WERI-Rb-1 (cell line): ENCODE results near the gene TARM1.
"Not testable (repeated sequence)": the region's sequence is repeated elsewhere in the genome, so short reads cannot be mapped to it uniquely, and the experiment has no call there.

Experiments used
- DNase-seq: peaks from one replicate; pipeline ENCODE4 v3.0.0-alpha.2; 2020
- H3K27ac ChIP-seq: fragments of 250-450 bp; sonication (Bioruptor Pico); 2 replicates; pipeline ENCODE4 v1.5.1; 2020; ENCODE audit warnings: mild to moderate bottlenecking, moderate library complexity
- H3K27me3 ChIP-seq: fragments of 250-450 bp; sonication (Bioruptor Pico); 2 replicates; pipeline ENCODE4 v1.5.1; 2021; ENCODE audit warnings: mild to moderate bottlenecking, low read depth, moderate library complexity; ENCODE audit not compliant: insufficient read depth, severe bottlenecking
- H3K36me3 ChIP-seq: fragments of 250-450 bp; sonication (Bioruptor Pico); 2 replicates; pipeline ENCODE4 v1.5.1; 2020; ENCODE audit warnings: mild to moderate bottlenecking, moderate library complexity
- H3K4me3 ChIP-seq: 2 replicates; pipeline ENCODE4 v1.5.1; 2011; ENCODE audit warnings: low read depth, mild to moderate bottlenecking, control low read depth, low read length
- H3K9me3 ChIP-seq: fragments of 250-450 bp; sonication (Bioruptor Pico); 2 replicates; pipeline ENCODE4 v1.5.1; 2021; ENCODE audit warnings: mild to moderate bottlenecking, moderate library complexity; ENCODE audit not compliant: severe bottlenecking
- TF ChIP-seq, protein P1 (sequence below): IDR thresholded peaks from 2 replicates; pipeline ENCODE4 v1.5.1; 2011; ENCODE audit warnings: low read depth, mild to moderate bottlenecking, control low read depth, inconsistent platforms, low read length

TARM1 gene

DNA sequence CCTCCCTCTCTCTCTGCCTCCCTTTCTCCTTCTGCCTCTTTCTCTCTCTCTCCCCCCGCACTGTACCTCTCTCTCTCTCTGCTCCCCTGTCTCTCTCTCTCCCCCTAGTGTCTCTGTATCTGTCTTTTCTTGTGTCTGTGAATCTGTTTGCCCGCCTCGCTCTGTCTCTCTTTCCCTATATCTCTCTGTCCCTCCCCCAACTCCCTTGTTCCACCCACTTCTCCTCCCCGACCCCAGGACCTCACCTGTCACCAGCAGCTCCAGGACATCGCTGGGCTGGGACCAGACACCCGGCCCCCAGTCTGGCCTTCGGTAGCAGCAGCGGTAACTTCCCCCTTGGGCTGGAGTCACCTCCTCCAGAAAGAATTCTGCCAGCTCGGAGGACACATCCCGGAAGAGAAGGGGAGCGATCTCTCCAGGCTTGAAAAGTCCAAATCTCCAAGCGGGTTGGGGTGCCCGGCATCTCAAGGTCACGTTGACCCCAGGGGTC is 15.5 kb upstream of the TARM1 start:
- Histone ChIP-seq H3K36me3 (no peaks in the 10 kb centered on the region), H3K9me3 (peaks cover 3% of the 10 kb centered on the region), H3K27ac (no peak overlapping the region), H3K4me3 (no peak overlapping the region; the same call in 1 of the 2 replicates), H3K27me3 (peaks cover 47% of the 10 kb centered on the region)
- TF ChIP-seq, protein P1, sequence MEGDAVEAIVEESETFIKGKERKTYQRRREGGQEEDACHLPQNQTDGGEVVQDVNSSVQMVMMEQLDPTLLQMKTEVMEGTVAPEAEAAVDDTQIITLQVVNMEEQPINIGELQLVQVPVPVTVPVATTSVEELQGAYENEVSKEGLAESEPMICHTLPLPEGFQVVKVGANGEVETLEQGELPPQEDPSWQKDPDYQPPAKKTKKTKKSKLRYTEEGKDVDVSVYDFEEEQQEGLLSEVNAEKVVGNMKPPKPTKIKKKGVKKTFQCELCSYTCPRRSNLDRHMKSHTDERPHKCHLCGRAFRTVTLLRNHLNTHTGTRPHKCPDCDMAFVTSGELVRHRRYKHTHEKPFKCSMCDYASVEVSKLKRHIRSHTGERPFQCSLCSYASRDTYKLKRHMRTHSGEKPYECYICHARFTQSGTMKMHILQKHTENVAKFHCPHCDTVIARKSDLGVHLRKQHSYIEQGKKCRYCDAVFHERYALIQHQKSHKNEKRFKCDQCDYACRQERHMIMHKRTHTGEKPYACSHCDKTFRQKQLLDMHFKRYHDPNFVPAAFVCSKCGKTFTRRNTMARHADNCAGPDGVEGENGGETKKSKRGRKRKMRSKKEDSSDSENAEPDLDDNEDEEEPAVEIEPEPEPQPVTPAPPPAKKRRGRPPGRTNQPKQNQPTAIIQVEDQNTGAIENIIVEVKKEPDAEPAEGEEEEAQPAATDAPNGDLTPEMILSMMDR: no peak
- no peak for DNase-seq

DNA sequence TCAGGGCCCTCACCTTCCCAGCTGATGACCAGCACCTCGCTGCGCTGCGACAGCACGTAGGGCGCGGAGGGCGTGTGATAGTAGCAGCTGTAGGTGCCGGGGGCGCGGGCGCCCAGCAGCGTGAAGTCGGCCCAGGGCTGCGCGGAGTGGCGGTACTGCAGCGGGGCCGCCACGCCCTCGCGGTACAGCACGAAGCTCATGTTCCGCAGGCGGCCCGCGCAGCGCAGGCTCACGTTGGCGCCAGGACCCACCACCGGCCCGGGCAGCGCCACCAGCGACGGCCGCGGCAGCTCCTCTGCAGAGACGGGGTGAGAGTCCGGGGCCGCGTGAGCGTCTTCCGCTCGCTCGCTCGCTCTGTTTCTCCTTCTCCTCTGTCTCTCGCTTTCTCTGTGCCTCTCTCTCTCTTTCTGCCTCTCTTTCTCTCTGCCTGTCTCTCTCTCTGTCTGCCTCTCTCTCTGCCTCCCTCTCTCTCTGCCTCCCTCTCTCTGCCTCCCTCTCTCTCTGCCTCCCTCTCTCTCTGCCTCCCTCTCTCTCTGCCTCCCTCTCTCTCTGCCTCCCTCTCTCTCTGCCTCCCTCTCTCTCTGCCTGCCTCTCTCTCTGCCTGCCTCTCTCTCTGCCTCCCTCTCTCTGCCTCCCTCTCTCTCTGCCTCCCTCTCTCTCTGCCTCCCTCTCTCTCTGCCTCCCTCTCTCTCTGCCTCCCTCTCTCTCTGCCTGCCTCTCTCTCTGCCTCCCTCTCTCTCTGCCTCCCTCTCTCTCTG is 14.9 kb upstream of the TARM1 start:
- not testable (repeated sequence) for H3K36me3 ChIP-seq, H3K27ac ChIP-seq, H3K9me3 ChIP-seq
- Histone ChIP-seq H3K27me3 (peaks cover 49% of the 10 kb centered on the region), H3K4me3 (peak overlapping the region; percentile 12; the same call in 1 of the 2 replicates)
- DNase-seq: peak; percentile 34

DNA sequence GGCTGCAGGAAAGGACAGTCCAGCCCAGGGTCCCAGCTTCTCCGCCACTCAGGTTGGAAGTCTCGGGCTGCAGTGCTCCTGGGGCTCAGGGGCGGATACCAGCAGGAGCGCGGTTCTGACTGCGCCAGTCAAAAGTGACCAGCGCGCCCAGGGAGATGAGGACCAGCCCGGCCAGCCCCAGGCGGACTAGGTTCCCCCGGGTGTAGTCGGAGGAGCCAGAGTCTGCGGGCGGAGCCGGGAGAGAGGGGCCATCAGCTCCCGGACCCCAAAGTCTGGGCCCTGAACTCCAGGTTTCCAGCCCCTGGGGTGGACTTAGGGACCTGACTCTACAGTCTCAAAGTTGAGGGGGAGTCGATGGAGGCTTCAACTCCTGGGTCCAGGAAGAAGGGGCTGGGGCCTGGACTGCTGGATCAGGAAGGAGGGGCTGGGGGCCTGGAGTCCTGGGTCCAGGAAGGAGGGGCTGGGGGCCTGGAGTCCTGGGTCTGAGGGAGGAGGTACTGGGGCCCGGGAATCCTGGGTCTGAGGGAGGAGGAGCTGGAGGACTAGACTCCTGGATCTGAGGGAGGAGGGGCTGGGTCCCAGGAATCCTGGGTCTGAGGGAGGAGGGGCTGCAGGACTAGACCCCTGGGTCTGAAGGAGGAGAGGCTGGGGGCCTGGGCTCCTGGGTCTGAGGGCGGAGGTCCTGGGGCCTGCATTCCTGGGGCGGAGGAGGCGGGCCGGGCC is 14.1 kb upstream of the TARM1 start:
- DNase-seq: no peak
- peak overlapping the region; percentile 12; the same call in 1 of the 2 replicates for H3K4me3 ChIP-seq
- no peak overlapping the region for H3K27ac ChIP-seq
- peaks cover 52% of the 10 kb centered on the region for H3K27me3 ChIP-seq
- H3K36me3 ChIP-seq: no peaks in the 10 kb centered on the region
- H3K9me3 ChIP-seq: peaks cover 3% of the 10 kb centered on the region
- TF ChIP-seq, protein P1: no peak

DNA sequence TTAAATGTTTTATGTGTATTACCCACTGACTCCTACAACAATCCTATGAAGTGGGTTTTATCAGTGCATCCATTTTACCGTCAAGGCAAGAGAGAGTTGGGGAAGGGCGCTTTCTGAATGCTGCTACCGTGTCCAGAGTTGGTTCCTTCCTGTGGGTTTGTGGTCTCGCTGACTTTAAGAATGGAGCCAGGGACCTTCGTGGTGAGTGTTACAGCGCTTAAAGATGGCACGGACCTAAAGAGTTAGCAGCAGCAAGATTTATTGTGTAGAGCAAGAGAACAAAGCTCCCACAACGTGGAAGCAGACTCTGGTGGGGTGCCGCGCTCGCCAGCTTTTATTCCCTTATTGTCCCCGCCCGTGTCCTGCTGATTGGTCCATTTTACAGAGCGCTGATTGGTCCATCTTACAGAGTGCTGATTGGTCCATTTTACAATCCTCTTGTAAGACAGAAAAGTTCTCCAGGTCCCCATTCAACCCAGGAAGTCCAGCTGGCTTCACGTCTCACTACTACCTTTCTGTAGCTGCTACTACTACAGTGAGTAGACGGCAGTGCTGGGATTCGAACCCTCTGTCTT is 13.3 kb upstream of the TARM1 start:
- peaks cover 53% of the 10 kb centered on the region for H3K27me3 ChIP-seq
- H3K27ac ChIP-seq: no peak overlapping the region
- no peak for DNase-seq
- peaks cover 3% of the 10 kb centered on the region for H3K9me3 ChIP-seq
- H3K36me3 ChIP-seq: no peaks in the 10 kb centered on the region
- TF ChIP-seq, protein P1: no peak
- no peak overlapping the region for H3K4me3 ChIP-seq

- Histone ChIP-seq H3K4me3 (no peak overlapping the region), H3K9me3 (peaks cover 15% of the 10 kb centered on the region), H3K27ac (no peak overlapping the region), H3K36me3 (no peaks in the 10 kb centered on the region), H3K27me3 (peaks cover 61% of the 10 kb centered on the region)
- TF ChIP-seq, protein P1: no peak
- DNase-seq: no peak
These were observed 3.2 kb upstream of the TARM1 start for GRCh38 chr19:54084410-54084809.

GRCh38 chr19:54077334-54077733 is 3.8 kb downstream of the TARM1 start:
- Histone ChIP-seq H3K4me3 (no peak overlapping the region), H3K9me3 (peaks cover 11% of the 10 kb centered on the region), H3K36me3 (no peaks in the 10 kb centered on the region), H3K27ac (no peak overlapping the region), H3K27me3 (peaks cover 69% of the 10 kb centered on the region)
- TF ChIP-seq, protein P1: no peak
- DNase-seq: no peak
